Suppressor macrophage (primary cell): Measurements from ENCODE around the gene GYPE.
A peak's percentile ranks its signal among the peaks of the same experiment; 100 is the strongest.
"Not testable (repeated sequence)": the region's sequence is repeated elsewhere in the genome, so short reads cannot be mapped to it uniquely, and the experiment has no call there.

Experiments used
- DNase-seq, 4 experiments: peaks; one replicate each; pipeline ENCODE4 v3.0.0-alpha.2; 2020 to 2022

The GYPE gene

GRCh38 chr4:143869925-143870324, 35.4 kb downstream of the GYPE start:
- DNase-seq, result not testable (repeated sequence)

GRCh38 chr4:143862716-143863115, 42.6 kb downstream of the GYPE start:
- peak in 3 of 4 experiments; percentile 3 to 40 (median 32) for DNase-seq

DNA sequence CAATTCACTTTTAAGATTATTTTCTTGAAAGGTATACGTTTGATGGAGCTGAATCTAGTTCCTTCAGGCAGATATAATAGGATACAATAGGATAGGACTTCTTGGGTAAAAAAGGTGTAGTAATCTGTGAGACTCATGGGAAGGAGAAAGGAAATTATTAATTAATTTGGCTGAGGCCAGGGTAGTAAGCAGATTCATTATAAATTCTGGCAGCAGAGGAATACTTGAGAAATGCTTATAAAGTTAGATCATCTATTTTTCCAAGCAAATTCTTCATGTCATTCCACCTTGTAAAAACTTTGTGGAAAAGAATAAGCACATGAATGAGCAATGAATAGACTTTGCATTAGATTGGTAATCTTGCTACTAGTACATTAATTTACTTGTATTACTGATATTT, 46.9 kb downstream of the GYPE start:
- DNase-seq, result no peak

DNA sequence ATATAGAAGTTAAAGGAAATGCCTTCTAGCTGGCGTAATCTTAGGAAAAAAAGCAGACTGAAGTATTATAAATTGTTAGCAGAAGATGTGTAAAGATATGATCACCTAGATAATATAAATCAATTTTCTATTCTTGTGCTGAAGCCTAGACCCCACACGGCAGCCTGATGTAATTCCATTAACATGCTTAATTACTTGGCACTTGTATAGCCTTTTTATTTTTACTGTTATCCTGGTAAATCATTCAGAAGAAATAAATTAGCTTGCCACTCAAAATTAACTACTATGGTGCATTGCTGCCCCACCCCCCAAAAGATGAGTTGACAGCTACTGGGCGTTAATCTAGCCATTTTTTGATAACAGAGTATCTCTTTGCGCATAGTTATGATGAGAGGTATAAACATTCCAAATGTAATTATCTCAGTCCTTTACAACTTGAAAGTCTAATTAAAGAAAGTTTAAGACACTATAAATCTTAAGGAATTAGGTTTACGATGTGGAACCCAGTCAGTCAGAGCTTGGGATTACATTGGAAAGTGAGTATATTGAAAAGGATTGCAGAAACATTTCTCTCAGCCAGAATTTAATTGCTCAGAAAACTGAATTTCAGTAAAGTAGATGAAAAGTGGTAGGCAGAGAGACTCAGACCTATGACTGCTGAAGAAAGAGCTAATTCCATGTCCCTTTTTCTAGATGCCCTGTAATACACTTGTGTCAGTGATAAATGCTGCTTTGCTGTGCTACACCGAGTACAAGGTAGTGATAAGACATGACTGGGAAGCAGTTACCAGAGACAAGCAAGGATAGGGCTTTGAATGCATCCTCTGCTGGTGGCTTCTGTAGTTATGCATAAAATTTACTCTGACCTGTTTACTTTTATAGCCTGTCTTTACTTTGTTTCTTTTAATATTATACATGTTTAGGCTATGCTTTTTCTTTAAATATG, 47.7 kb downstream of the GYPE start:
- DNase-seq, result not testable (repeated sequence)

DNA sequence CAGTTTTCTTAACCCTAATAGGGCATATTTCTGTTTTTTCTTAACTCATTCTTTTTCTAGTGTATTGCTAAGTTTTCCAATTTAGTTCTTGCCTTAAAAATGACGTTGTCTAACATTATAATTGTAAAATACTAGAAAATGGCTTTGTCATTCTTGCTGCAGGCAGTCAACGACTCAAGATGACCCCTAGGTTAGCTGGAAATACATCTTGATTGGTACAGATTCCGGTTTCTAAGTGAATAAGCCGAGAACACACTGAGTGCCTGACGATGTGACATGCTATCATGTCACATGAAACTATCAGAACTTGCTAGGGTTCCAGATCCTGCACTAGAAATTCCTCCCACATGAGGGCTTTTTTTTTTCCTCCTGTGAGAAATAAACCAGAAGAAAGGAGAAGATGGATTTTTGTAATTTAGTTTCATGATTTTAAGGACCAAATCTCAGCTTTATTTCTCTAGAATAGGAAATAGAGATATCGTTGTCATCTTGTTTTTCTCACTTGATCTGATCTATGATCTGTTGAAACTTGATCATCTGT, 49.3 kb downstream of the GYPE start:
- DNase-seq, result not testable (repeated sequence)

DNA sequence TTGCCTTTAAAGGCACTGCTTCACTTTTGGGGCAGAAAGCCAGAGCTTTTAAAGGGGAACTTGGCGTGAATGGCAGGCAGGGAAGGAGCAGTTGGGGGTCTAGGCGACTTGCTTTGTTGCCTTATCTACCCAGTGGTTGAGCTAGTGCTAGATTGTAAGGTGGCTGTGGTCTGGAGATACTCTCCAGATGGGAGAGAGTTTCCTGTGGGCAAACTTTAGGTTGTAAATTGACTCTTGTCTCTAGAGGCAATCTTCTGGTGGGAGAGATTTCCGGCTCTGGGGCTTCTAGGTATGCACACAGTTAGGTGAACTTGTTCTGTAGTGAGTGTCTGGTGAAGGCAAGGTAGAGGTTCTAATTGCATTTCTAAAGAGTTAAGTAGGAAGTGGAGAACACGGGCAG, 50.7 kb downstream of the GYPE start:
- not testable (repeated sequence) for DNase-seq

- DNase-seq, result not testable (repeated sequence)
These were observed 56.1 kb downstream of the GYPE start for GRCh38 chr4:143849296-143849695.

DNA sequence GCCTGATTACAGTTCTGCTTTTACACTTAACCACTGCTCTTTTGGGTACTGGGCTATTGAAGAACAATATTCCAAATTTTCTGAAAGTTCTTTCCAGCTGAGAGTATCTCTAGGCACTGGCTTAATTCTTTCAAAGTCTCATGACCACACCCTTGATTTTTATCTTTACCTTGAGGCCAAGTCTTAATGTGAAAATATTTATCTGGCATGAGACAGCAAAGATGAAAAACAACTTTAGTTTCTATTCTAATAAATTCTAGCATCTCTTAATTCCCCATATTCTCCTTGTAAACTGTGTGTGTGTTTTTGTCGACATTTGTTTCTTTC, 61.9 kb downstream of the GYPE start:
- DNase-seq, result not testable (repeated sequence)

DNA sequence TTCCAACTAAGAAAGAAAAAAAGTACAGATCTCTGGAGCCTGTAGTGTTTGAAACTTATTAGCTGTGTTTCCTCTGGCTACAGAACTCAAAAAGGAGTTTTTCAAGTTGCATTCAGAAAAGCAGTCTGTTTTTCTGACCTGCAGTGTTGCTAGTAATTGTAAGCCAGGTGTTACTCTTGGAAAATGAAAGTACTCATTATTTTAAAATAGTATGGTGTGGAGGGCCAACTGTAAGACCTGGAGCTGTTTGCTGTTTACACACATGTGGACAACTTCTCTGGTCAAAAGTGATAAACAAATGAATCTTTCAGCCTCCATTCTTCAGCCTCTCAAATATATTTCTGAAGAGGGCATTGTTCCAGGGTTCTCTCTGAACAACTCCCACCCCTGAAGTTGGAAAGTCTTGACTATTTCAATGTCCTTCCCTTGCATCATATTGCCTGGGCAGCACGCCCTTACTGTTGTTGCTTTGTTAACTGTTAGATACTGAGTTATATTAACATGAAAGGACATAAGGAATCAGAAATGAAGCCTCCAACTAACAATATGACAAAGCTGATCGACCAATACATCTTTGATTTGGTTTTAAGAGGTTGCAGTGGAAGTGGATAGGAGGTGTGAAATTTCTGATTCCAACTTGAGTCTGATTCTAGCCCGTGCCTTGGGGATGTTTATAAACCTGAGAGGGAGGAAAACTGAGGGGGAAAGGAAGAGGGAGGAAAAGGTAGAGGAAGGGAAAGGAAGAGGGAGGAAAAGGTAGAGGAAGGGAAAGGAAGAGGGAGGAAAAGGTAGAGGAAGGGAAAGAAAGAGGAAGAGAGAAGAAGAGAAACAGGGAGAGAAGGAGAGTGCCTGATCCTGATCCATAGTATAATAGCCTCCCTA, 62.5 kb downstream of the GYPE start:
- not testable (repeated sequence) for DNase-seq

DNA sequence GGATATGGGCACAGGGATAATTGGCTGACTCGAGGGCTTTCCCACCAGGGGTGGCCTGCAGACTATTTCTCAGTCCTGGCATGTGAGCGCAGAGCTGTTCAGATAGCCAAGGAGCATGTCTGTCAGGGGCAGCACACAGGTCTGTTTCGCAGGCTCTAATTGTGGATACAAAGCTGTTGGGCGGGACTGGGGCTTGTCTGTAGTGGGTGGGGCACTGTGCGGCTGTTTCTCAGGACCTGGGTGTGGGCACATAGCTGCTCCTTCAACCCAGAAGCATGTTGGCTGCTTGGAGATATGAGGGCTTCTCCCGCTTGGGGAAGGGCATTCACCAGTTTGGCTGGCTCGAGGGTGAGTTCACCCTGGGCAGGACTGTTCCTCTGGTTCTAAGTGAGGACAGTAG, 65.9 kb downstream of the GYPE start:
- DNase-seq, result not testable (repeated sequence)

- DNase-seq, result not testable (repeated sequence)
These were observed 71.2 kb downstream of the GYPE start for GRCh38 chr4:143834196-143834595.

GRCh38 chr4:143833676-143834075, 71.7 kb downstream of the GYPE start:
- DNase-seq, result not testable (repeated sequence)

DNA sequence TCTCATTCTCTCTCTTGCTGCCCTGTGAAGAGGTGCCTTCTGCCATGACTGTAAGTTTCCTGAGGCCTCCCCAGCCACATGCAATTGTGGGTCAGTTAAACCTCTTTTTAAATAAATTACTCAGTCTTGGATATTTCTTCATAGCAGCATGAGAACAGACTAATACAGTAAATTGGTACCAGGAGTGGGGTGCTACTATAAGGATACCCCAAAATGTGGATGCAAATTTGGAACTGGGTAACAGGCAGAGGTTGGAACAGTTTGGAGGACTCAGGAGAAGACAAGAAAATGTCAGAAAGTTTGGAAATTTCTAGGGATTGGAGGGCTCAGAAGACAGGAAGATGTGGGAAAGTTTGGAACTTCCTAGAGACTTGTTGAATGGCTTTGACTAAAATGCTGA, 74.8 kb downstream of the GYPE start:
- not testable (repeated sequence) for DNase-seq

DNA sequence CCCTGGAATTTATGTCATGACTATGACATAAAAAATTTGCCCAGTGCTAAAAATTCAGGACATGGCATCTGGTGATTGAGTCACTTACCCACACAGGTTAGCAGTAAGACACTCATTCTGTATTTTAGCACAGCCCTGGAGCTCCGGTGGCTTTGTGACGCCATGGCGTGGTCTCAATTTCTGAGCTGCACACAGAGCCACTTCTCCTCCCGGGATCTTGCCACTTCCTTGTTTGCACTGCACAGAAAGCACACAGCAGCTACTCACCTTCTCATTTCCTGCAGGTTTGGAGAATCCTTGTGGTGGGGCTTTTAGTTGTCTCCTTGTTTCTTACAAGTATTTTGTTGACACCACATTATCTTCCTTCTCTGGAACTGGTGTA, 76.1 kb downstream of the GYPE start:
- DNase-seq, result peak in 2 of 4 experiments; percentile 3 to 4
